ENCODE results near the gene RBBP5. TPM values are rescaled to one million over a fixed set of nuclear protein-coding genes. Genes with fewer than 3 reads are reported as not detected.

Gene RBBP5
- total and polyA plus RNA-seq, 2 experiments from 2014 or later, result 14.1 to 26.5 TPM

DNA sequence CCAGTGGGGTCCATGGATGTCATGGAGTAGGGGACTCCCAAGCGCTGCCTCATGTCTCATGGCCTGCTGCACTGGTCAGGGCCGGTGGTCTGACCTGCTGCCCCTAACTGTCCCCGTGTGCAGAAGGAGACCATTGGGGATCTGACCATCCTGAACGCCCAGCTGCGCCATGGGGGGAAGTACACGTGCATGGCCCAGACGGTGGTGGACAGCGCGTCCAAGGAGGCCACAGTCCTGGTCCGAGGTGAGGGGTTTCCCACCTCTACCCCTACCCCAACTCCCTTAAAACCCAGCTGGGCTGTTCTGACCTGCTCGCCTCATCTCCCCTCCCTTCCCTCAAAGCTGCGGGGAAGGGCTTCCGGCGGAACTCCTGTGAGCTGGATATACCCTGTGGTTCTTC lies 56.1 kb downstream of the RBBP5 start:
- Mint-ChIP-seq H3K36me3 (ENCODE audit: low read depth) (no peaks in the 10 kb centered on the region), H3K27me3 (ENCODE audit: insufficient read depth, low read depth, poor library complexity) (peaks cover 10% of the 10 kb centered on the region), H3K27ac (no peak overlapping the region), H3K4me3 (no peak overlapping the region), H3K4me1 (peaks cover 14% of the 10 kb centered on the region), H3K9me3 (no peaks in the 10 kb centered on the region; the same call in 2 of the 3 replicates)
- TF ChIP-seq NANOG (IDR thresholded peaks at IDR 0.05; ENCODE audit: borderline replicate concordance), result no peak
- no peak for TF ChIP-seq ZNF114 (CRISPR knock-in tag; IDR thresholded peaks at IDR 0.05)
- no peak for TF ChIP-seq STAT1 (IDR thresholded peaks at IDR 0.05; ENCODE audit: unreplicated experiment)
- TF ChIP-seq, protein P1, sequence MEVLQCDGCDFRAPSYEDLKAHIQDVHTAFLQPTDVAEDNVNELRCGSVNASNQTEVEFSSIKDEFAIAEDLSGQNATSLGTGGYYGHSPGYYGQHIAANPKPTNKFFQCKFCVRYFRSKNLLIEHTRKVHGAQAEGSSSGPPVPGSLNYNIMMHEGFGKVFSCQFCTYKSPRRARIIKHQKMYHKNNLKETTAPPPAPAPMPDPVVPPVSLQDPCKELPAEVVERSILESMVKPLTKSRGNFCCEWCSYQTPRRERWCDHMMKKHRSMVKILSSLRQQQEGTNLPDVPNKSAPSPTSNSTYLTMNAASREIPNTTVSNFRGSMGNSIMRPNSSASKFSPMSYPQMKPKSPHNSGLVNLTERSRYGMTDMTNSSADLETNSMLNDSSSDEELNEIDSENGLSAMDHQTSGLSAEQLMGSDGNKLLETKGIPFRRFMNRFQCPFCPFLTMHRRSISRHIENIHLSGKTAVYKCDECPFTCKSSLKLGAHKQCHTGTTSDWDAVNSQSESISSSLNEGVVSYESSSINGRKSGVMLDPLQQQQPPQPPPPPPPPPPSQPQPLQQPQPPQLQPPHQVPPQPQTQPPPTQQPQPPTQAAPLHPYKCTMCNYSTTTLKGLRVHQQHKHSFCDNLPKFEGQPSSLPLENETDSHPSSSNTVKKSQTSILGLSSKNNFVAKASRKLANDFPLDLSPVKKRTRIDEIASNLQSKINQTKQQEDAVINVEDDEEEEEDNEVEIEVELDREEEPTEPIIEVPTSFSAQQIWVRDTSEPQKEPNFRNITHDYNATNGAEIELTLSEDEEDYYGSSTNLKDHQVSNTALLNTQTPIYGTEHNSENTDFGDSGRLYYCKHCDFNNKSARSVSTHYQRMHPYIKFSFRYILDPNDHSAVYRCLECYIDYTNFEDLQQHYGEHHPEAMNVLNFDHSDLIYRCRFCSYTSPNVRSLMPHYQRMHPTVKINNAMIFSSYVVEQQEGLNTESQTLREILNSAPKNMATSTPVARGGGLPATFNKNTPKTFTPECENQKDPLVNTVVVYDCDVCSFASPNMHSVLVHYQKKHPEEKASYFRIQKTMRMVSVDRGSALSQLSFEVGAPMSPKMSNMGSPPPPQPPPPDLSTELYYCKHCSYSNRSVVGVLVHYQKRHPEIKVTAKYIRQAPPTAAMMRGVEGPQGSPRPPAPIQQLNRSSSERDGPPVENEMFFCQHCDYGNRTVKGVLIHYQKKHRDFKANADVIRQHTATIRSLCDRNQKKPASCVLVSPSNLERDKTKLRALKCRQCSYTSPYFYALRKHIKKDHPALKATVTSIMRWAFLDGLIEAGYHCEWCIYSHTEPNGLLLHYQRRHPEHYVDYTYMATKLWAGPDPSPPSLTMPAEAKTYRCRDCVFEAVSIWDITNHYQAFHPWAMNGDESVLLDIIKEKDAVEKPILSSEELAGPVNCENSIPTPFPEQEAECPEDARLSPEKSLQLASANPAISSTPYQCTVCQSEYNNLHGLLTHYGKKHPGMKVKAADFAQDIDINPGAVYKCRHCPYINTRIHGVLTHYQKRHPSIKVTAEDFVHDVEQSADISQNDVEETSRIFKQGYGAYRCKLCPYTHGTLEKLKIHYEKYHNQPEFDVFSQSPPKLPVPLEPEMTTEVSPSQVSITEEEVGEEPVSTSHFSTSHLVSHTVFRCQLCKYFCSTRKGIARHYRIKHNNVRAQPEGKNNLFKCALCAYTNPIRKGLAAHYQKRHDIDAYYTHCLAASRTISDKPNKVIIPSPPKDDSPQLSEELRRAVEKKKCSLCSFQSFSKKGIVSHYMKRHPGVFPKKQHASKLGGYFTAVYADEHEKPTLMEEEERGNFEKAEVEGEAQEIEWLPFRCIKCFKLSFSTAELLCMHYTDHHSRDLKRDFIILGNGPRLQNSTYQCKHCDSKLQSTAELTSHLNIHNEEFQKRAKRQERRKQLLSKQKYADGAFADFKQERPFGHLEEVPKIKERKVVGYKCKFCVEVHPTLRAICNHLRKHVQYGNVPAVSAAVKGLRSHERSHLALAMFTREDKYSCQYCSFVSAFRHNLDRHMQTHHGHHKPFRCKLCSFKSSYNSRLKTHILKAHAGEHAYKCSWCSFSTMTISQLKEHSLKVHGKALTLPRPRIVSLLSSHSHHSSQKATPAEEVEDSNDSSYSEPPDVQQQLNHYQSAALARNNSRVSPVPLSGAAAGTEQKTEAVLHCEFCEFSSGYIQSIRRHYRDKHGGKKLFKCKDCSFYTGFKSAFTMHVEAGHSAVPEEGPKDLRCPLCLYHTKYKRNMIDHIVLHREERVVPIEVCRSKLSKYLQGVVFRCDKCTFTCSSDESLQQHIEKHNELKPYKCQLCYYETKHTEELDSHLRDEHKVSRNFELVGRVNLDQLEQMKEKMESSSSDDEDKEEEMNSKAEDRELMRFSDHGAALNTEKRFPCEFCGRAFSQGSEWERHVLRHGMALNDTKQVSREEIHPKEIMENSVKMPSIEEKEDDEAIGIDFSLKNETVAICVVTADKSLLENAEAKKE (CRISPR knock-in tag; IDR thresholded peaks at IDR 0.05), result no peak
- no peak for TF ChIP-seq POLR2AphosphoS5 (IDR thresholded peaks at IDR 0.05; ENCODE audit: low read depth)
- TF ChIP-seq, protein P2, sequence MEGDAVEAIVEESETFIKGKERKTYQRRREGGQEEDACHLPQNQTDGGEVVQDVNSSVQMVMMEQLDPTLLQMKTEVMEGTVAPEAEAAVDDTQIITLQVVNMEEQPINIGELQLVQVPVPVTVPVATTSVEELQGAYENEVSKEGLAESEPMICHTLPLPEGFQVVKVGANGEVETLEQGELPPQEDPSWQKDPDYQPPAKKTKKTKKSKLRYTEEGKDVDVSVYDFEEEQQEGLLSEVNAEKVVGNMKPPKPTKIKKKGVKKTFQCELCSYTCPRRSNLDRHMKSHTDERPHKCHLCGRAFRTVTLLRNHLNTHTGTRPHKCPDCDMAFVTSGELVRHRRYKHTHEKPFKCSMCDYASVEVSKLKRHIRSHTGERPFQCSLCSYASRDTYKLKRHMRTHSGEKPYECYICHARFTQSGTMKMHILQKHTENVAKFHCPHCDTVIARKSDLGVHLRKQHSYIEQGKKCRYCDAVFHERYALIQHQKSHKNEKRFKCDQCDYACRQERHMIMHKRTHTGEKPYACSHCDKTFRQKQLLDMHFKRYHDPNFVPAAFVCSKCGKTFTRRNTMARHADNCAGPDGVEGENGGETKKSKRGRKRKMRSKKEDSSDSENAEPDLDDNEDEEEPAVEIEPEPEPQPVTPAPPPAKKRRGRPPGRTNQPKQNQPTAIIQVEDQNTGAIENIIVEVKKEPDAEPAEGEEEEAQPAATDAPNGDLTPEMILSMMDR (conservative IDR thresholded peaks at IDR 0.05; ENCODE audit: low read depth in 2 of 2), result no peak
- TF ChIP-seq, protein P3, sequence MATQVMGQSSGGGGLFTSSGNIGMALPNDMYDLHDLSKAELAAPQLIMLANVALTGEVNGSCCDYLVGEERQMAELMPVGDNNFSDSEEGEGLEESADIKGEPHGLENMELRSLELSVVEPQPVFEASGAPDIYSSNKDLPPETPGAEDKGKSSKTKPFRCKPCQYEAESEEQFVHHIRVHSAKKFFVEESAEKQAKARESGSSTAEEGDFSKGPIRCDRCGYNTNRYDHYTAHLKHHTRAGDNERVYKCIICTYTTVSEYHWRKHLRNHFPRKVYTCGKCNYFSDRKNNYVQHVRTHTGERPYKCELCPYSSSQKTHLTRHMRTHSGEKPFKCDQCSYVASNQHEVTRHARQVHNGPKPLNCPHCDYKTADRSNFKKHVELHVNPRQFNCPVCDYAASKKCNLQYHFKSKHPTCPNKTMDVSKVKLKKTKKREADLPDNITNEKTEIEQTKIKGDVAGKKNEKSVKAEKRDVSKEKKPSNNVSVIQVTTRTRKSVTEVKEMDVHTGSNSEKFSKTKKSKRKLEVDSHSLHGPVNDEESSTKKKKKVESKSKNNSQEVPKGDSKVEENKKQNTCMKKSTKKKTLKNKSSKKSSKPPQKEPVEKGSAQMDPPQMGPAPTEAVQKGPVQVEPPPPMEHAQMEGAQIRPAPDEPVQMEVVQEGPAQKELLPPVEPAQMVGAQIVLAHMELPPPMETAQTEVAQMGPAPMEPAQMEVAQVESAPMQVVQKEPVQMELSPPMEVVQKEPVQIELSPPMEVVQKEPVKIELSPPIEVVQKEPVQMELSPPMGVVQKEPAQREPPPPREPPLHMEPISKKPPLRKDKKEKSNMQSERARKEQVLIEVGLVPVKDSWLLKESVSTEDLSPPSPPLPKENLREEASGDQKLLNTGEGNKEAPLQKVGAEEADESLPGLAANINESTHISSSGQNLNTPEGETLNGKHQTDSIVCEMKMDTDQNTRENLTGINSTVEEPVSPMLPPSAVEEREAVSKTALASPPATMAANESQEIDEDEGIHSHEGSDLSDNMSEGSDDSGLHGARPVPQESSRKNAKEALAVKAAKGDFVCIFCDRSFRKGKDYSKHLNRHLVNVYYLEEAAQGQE (IDR thresholded peaks at IDR 0.05; ENCODE audit: unreplicated experiment), result no peak
- TF ChIP-seq EZH2phosphoT487 (IDR thresholded peaks at IDR 0.05; ENCODE audit: unreplicated experiment), result no peak
- TF ChIP-seq EZH2 (IDR thresholded peaks at IDR 0.05; ENCODE audit: low read depth, unreplicated experiment), result no peak
- TF ChIP-seq CREB1 (CRISPR knock-in tag; IDR thresholded peaks at IDR 0.05; ENCODE audit: low read depth), result no peak
- ATAC-seq, result no peak
- H3K27me3 ChIP-seq (ENCODE audit: insufficient read depth), result no peaks in the 10 kb centered on the region
- no peak overlapping the region for H3K4me3 ChIP-seq
- H3K9me2 ChIP-seq (ENCODE audit: insufficient read depth), result no peaks in the 10 kb centered on the region
- no peak overlapping the region for H2AFZ ChIP-seq
- no peaks in the 10 kb centered on the region for H3F3A ChIP-seq (replicated peaks; ENCODE audit: low read depth)
- H3K4me1 ChIP-seq (ENCODE audit: insufficient read depth), result no peaks in the 10 kb centered on the region
- no peaks in the 10 kb centered on the region for H3K79me2 ChIP-seq (replicated peaks; ENCODE audit: insufficient read depth)
- no peaks in the 10 kb centered on the region for H4K20me1 ChIP-seq (replicated peaks; ENCODE audit: insufficient read depth)
- no peaks in the 10 kb centered on the region for H3K36me3 ChIP-seq (ENCODE audit: insufficient read depth)
- no peak overlapping the region for H3K4me2 ChIP-seq
- H3K27ac ChIP-seq (ENCODE audit: low read depth), result no peak overlapping the region
- DNase-seq (ENCODE audit: low spot score), result no peak
